ENCODE results near the gene CEND1.
"Not testable (repeated sequence)": the region's sequence is repeated elsewhere in the genome, so short reads cannot be mapped to it uniquely, and the experiment has no call there.

The CEND1 gene

DNA sequence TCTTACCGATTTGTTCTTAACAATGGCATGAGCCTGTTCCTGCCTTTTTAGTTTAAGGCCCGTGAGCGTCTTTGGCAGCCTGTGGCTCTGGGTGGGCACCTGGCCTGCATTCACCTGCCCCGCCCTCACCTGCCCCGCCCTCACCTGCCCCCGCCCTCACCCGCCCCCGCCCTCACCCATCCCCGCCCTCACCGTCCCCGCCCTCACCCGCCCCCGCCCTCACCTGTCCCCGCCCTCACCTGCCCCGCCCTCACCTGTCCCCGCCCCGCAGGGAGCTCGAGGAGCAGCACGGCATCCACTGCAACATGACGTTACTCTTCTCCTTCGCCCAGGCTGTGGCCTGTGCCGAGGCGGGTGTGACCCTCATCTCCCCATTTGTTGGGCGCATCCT is 26.8 kb downstream of the CEND1 start:
- peak; percentile 19 for DNase-seq

DNA sequence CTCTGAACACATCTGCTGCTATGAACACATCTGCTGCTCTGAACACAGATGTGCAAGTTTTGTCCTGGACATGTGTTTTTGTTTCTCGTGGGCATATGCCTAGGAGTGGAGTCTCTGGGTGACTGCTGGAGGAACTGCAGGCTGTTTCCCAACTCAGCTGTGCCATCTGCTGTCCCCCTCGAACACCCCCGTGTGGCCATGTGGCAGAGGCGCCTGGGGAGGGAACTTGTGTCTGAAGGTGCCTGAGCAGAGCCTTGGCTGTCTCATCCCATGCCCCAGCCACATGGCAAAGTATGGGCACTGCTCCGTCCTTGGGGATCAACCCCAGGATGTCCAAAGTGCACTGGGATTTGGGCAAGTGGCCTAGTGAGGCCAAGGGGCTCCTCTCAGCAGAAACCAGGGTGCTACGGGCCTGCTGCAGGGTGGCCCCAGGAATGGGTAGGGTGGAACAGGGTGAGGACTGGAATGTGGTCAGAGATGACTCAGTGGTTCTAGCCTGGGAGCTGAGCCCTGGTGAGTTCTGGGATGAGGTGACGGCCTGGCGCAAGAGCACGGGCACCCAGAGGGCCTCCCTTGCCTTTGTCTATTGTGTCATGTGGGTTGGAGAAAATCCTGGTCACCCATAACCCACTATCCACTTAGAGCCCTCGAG is 27.3 kb downstream of the CEND1 start:
- no peak for DNase-seq

GRCh38 chr11:761526-762108 is 28.3 kb downstream of the CEND1 start:
- DNase-seq: no peak

- no peak for DNase-seq
Observed at GRCh38 chr11:760236-760635, 29.7 kb downstream of the CEND1 start.

DNA sequence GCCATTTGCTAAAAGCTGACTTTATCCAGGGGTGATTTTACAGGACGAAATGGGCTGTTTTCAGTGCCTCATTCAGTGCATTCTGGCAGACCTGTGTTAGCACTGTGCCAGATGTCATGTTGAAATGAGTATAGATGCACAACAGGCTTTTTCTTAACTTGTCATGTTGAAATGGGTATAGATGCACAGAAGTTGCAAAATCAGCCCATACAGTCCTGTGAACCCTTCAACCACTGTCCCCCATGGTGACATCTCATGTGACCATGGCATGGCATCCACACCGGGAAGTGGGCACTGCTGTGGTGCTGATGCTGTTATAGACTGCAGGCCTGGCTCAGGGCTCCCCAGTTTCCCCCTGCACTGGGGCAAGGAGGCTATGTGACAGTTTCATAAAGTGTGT is 40.2 kb downstream of the CEND1 start:
- no peak for DNase-seq

DNA sequence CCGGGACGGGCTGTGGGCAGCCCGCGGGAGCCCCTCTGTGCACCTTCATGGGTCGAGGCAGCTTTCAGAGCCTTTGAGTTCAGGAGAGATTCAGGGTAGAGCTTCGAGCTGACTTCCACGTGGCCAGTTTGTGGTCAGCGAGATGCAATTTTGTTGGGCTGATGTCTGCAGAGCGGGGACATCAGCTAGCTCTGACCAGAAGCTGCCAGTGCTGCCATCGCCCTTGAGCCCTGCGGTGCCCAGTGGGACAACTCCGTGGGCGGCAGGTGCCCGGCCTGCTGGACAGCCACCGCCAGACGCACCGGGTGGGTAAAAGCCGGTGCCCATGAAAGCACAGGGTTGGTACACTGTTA is 41.9 kb downstream of the CEND1 start:
- no peak for DNase-seq

DNA sequence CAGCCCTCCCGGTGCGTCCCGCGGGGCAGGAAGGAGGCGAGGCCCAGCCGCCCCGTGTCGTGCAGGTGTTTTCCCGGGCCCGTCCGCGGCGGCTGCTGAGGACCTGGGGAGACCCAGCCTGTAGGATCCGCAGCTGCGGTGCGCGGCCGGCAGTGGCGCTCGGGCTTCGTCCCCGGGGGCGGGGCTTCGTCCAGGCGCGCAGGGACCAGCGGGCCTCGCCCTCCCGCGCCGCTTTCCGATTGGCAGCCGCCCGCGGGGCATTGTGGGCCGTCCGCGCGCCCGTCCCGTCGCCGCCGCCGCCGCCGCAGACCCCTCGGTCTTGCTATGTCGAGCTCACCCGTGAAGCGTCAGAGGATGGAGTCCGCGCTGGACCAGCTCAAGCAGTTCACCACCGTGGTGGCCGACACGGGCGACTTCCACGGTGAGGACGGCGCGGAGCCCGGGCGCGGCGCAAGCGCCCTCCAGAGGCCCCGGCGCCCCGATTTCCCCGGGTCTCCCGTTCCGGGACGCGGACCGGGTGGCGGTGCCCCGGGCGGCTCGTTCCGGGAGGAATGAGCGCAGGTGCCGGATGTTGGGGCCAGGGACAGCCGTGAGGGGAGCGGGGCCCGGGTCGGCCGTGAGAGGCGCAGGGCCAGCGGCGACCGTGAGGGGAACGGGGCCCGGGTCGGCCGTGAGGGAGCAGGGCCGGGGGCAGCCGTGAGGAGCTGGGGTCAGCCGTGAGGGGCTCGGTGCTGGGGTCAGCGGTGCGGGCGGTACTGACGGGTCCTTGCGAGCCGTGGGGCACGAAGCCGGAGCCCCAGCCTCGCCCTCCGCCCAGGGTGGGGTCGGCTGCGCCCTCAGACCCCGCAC is 42.5 kb downstream of the CEND1 start, which contains the start of gene TALDO1:
Gene TALDO1 (plus strand): TSS at position 307 of the 849 bp plus-strand sequence. CDS start 18 bp downstream, at position 325.
- peak; percentile 88 for DNase-seq

GRCh38 chr11:746289-747157 is 43.4 kb downstream of the CEND1 start:
- no peak for DNase-seq

DNA sequence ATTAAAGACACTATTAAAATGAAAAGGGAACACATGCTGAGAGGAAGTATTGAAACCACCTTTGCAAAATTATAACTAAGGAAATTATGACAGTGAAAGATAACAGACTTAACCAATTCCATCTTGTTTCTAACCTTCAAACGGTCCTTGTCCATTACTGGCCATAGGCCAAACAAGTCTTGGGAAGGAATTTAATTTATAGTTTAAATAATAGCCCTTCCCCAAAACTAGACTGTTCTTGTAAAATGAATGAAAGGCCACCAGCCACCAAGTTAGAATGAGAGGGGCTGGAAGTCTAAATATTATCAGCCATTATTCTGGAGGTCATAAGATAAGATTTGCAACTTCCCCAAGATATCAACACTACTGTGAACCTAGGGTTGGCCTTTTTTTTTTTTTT is 44.5 kb downstream of the CEND1 start:
- DNase-seq: no peak

DNA sequence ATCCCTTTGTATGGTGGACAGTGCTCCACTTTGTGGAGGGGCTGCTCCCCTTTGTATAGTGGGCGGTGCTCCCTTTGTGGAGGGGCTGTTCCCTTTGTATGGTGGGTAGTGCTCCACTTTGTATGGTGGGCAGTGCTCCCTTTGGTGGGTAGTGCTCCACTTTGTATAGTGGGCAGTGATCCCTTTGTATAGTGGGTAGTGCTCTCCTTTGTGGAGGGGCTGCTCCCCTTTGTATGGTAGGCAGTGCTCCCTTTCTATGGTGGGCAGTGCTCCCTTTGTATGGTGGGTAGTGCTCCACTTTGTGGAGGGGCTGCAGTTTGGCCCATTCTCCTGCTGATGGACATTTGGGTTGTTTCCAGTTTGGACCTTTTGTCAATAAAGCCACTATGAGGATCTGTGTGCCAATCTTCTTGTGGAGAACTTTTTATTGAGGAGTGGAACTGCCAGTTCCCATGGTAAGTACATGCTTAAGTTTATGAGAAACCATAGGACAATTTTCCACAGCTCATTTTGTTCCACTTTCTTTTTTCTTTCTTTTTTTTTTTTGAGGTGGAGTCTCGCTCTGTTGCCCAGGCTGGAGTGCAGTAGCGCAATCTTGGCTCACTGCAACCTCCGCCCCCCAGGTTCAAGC is 47.2 kb downstream of the CEND1 start:
- DNase-seq: no peak

GRCh38 chr11:742156-742546 is 47.7 kb downstream of the CEND1 start:
- DNase-seq: no peak

DNA sequence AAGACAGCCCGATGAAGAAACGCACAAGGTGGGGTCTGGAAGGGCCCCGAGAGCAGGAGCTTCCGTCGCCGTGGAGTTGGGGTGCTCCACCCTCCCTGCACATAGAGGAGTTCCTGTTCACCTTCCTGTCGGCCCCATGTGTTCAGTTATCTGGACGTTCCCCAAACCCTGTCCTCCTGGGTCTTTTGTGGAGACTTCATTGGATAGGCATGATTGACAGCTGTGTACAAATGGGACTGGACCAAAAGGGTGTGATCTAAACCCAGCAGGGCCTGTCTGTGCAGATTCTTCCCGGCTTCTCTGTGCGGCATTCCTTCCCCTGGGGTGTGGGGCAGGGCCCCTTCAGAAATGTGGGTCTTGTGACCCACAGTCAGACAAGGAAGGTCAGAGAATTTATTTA is 52.0 kb downstream of the CEND1 start:
- DNase-seq: not testable (repeated sequence)

DNA sequence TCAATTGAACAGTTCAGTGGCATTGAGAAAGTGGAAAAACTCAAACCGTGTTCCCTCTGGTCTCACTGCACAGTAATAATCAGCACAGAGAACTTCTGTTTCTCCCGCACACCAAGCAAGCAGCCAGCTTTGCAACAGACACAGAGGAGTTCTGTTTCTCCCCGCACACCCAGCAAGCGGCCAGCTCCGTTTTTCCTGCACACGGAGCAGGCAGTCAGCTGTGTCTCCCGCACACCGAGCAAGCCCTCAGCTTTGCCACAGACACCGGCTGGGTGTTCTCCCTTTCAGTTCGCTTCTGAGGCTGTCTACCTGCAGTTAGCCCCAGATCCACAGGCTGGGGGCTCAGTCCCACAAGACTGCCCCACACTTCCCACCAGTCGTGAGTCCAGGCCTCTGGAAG is 52.5 kb downstream of the CEND1 start:
- DNase-seq: no peak

All from NCI-H774 (cell line).